Astrocyte (in vitro differentiated cells and primary cell): ENCODE results near the gene HADHB.

Experiments used
- CTCF ChIP-seq: IDR thresholded peaks from 2 replicates; pipeline ENCODE4 v1.5.1; 2011; ENCODE audit warnings: low read depth, mild to moderate bottlenecking, inconsistent platforms, low read length, moderate library complexity; ENCODE audit not compliant: insufficient read depth
- EZH2 ChIP-seq: IDR thresholded peaks from 2 replicates; pipeline ENCODE4 v1.6.1; 2012; ENCODE audit warnings: mild to moderate bottlenecking, low read length, inconsistent platforms; ENCODE audit not compliant: insufficient read depth

GRCh38 chr2:26255759-26256384 lies 11.1 kb downstream of the HADHB start:
- TF ChIP-seq CTCF (no peak), EZH2 (no peak)
